Measurements from ENCODE around the gene TTC24.
"Not testable (repeated sequence)": the region's sequence is repeated elsewhere in the genome, so short reads cannot be mapped to it uniquely, and the experiment has no call there.

The TTC24 gene

GRCh38 chr1:156555715-156556114, 23.8 kb upstream of the TTC24 start:
- DNase-seq = no peak

DNA sequence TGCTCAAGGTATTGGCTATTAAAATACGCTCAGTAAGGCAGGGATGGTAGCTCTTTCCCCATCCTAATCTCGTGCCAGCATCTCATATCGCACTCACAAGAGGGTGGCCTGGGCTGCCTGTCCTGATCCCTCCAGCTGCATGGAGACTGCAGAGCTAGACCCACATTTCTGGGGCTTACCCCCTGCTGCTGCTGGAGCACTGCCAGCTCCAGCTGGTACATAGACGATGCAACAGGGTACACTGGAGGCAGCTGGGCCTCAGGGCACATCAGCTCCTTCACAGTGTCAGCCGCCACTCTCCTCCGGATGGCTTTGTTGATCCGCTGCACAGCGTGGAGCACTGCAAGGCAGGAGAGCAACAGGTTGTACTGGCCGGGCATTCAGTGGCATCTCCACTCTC, 23.2 kb upstream of the TTC24 start:
- no peak for DNase-seq

DNA sequence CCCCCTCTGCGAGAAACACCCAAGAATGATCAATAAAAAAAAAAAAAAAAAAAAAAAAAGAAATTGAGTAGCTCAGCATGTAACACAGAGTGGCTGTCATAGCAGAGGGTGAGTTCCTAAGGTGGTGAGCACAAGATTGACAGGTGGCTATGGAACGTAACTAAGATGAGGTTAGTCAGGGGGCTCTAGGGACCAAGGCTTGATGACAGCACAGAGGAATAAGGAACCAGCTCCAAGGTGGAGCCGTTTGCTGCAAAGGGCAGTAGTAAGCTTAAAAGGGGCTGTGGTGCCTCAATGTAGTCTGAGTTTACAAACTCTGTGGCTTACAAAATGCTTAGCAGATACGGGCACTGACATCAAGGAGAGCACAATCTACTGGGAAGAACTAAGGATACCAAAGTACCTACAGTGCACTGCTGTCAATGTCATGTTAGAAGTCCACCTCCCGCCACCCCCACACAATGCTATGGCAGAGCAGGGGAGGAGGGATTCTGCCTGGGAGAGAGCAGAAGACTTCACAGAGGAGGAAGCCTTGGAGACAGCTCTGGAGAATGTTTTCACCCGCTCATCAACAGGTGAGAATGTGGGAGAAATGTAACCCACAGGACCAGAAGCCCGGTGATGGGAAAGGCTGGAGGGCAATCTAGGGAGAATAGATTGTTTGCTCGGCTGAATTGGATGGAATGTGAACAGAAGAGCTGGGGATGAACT, 20.3 kb upstream of the TTC24 start:
- no peak for DNase-seq

DNA sequence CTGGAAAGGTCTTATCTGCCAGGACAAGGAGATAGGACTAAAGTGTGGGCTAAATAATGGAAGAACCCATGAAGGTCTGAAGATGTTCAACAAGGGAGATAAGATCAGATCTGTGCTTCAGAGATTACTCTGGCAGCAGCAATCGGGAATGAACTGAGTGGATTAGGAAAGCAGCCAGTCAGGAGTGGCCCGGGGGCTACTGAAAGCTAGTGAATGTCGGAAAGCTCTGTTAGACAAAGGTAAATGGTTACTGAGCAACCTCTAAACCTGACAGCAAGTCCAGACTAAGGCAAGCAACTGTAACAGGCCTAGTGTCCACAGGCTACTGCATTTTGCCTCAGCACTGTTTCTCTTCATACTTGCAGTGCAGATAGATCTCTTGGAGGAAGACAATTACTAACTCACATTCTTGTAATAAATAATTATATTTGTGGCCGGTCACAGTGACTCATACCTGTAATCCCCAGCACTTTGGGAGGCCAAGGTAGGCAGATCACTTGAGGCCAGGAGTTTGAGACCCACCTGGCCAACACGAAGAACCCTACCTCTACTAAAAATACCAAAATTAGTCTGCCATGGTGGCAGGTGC, 19.6 kb upstream of the TTC24 start:
- no peak for DNase-seq

GRCh38 chr1:156560585-156561163, 18.8 kb upstream of the TTC24 start:
- DNase-seq = no peak

GRCh38 chr1:156565519-156565918, 14.0 kb upstream of the TTC24 start:
- no peak for DNase-seq

DNA sequence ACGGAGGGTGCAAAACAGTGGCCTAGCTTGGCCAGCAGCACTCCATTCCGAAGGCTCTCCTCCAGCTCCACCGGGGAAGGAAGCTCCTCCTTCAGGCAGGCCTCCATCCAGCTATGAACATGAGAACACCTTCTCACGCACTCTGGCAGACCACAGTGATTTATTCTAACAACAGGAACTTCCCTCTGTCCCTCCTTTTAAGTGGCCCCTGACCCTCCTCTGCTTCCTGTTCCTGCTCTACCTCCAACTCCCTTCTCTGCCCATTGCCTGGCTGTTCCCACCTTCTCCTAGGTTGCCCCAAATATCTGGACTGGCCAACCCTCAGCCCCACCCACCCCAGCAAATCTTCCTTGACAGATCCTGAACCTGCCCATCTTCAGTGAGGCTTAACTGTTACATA, 13.1 kb upstream of the TTC24 start:
- no peak for DNase-seq

DNA sequence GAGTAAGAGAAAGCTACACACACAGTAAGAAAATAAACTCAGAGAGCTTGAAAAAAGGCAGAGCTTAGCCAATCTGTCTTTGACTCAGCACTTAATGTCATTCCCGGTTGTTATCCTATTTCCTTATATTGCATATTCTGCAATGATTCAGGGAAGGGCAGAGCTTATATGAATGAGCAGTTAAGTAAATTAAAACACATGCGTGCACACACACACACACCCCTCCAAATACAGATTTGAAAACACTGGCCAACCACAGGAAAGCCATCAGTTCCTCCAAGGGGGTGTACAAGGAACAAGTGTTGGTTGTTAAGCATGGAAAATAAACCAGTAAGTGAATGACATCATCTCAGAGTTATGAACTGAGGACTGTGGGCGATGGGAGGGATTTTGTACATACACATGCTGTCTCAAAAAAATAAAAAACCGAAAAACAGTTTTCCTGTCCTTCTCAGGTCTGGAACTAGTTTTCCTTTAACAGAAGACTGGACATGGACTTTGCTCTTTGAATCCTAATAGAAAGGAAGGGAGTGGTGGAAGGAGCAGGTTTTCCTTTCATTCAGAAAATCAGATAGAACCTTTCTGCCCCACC, 8.2 kb upstream of the TTC24 start:
- DNase-seq = no peak

DNA sequence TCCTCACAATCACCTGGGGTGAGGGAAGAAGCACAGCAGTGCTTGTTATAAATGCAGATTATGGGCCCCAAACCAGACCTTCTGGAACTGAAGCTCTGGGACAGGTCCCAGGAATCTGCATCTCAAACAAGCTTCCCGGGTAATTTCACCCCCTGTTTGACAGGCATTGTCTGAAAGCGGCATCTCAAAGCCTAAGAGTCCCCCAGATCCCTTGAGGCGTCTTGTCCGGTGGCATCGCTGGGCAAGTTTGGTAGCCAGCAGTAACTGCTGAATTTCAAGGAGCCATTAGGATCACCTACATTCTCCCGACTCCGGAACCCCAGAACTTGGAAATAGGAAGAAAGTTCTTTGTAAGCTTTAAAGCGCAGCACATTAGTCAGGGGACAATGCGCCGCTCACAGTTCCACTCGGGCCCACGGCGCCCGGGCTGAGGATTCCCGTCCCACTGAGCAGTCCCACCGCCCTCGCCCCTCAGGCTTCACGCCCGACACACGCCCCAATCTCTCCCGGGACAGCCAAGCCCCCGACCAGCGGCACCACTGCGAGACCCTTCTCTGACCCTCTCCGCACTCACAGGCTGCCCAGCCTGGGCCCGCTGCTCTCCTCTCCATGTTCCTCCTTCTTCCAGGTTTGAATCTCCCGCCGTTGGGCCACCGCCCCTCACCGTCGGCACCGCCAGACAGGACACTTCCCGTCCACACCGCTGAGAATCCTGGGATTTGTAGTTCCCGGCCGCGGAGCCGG, 7.4 kb upstream of the TTC24 start, which contains the start of gene IQGAP3:
Gene IQGAP3, minus strand, starts transcription at position 647 of the 744 bp plus-strand sequence. Its CDS starts 36 bp downstream, at position 611.
- DNase-seq = peak; percentile 91

DNA sequence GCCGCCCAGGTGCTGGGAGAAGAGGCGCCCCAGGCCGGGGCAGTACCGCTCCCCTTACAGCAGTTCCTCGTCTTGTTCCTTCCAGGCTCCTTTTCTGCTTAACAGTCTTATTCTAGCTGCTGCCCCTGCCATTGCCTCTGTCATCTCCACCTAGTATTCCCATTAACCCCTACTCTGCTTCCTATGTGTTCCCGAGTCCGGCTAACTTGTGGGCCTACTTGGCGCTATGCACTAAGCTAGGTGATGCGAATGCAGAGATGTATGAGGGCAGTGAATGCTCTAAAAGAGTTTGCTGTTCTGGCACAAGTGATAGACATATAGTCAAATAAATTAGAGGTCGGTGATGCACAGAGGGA, 6.9 kb upstream of the TTC24 start:
- no peak for DNase-seq

- no peak for DNase-seq
Measured at GRCh38 chr1:156574039-156574633, 5.4 kb upstream of the TTC24 start.

DNA sequence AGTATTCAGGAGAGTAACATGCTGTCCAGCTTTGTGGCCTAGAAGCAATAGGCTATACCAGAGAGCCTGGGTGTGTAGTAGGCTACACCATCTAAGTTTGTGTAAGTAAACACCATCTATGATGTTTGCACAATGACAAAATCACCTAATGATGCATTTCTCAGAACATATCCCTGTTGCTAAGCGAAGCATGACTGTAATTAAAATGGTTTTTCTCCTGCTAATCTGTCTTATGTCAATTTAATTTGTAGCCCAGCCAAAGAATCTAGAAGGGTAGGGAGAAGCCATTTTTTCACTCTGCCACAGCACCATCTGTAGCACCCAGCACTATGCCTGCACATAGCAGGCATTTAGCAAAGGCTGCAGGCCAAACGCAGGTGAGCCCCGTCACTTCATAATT, 2.0 kb upstream of the TTC24 start:
- DNase-seq = no peak

DNA sequence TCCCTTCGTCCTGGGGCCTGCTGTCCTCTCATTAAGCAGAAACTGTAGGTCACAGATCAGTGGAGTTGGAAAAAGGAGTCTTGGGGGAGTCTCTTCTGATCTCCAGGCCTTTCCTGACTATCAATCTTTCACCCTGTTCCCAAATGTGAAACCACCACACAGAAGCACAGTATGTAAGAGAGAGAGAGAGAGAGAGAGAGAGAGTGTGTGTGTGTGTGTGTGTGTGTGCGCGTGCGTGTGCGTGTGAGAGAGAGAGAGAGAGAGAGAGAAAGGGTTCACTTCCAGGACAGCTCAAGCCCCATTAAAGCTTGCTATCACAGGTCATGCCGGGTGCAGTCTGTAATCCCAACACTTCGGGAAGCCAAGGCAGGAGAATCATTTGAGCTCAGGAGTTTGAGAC, 1.5 kb upstream of the TTC24 start:
- DNase-seq = no peak

DNA sequence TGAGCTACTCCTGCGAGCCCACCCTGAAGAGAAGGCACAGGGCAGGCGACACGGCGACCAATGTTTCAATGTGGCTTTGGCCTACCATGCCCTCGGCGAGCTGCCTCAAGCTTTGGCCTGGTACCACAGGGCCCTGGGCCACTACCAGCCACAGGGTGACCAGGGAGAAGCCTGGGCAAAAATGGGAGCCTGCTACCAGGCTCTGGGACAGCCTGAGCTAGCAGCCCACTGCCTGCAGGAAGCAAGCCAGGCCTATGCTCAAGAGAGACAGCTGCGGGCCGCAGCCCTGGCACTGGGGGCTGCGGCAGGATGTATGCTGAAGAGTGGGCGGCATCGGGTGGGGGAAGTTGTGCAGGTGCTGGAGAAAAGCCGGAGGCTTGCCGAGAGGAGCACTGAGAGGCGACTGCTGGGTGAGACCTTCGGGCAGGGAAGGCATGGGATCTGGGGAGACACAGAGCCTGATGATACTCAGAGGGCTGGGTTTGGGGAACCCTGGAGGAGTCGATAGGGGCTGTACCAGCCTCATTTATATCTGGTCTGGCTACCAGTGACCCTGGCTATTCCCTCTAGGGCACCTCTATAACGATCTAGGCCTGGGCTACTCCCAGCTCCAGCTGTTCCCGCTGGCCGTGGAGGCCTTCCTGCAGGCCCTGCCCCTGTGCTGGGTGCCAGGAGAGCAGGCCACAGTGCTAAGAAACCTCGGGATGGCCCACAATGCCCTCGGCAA, 2.3 kb downstream of the TTC24 start:
- no peak for DNase-seq

GRCh38 chr1:156582388-156583017, 3.0 kb downstream of the TTC24 start:
- DNase-seq = no peak

GRCh38 chr1:156583821-156584622, 4.5 kb downstream of the TTC24 start:
- peak; percentile 84 for DNase-seq

DNA sequence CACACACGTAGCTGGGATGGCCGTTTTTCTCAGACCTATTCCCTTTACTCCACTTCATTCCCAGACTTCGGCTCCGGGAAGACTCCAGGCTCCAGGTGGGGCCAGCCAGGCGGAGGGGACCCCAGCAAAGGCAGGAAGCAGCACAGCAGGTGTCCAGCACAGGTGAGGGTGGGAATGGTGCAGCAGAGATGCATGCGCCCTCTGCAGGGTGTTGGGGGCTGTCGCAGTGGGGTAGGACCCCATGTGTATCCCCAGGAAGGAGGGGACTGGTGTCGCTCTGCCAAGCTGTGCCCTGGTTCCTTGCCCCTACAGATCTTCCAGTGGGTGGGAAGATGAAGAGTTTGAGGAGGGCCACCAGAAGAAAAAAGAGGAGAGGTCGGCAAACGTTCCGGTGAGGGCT, 5.3 kb downstream of the TTC24 start:
- DNase-seq = no peak

GRCh38 chr1:156586323-156586722, 6.8 kb downstream of the TTC24 start:
- no peak for DNase-seq

DNA sequence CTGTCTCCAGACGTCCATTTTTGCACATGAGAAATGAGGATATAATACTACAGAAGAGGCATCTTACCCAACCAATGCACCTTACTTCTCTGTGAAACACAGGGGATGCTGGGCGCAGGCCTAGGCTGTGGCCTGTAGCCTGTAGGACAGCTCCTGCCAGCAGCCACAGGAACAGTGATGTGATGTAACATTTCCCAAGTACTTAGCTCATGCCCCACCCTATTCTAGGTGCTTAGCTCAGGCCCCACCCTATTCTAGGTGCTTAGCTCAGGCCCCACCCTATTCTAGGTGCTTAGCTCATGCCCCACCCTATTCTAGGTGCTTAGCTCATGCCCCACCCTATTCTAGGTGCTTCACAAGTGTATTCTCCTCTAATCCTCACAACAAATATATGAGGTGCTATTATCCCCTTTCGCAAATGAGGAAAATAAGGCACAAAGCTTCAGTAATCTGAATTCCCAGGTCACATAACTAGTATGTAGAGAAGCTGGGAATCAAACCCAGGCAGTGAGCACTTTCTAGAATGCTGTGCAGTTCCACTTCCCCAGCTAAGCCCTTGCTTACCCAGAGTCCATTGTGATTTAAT, 7.5 kb downstream of the TTC24 start:
- no peak for DNase-seq

- not testable (repeated sequence) for DNase-seq
Measured at GRCh38 chr1:156587927-156588326, 8.4 kb downstream of the TTC24 start.

DNA sequence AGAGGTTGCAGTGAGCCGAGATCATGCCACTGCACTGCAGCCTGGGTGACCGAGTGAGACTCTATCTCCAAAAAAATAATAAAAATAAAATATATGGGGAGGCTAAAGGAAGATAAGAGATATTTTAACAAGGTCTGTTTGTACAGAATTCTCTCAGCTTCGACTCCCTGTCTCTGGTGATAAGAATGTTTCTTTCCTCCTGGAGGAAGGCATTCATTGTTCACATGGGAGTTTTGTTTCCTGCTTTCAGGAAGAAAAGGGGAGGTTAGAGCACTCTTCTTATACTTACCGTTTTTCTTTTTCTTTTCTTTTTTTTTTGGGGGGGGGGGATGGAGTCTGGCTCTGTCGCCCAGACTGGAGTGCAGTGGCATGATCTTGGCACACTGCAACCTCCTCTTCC, 10.0 kb downstream of the TTC24 start:
- no peak for DNase-seq
